GM18511 (cell line): ENCODE data around the gene CNKSR3.
A peak's percentile ranks its signal among the peaks of the same experiment; 100 is the strongest.
"Not testable (repeated sequence)": the region's sequence is repeated elsewhere in the genome, so short reads cannot be mapped to it uniquely, and the experiment has no call there.

Experiments used
- ATAC-seq: cut with Tn5 transposase; IDR thresholded peaks from one replicate; pipeline ENCODE4 v1.9.1; 2021; ENCODE audit warnings: mild to moderate bottlenecking, moderate library complexity; ENCODE audit not compliant: unreplicated experiment

CNKSR3 gene

GRCh38 chr6:154529957-154530356 lies 19.5 kb upstream of the CNKSR3 start:
- ATAC-seq = no peak

- ATAC-seq = no peak
Measured at GRCh38 chr6:154528310-154528915, 17.9 kb upstream of the CNKSR3 start.

- no peak for ATAC-seq
Measured at GRCh38 chr6:154526996-154527395, 16.5 kb upstream of the CNKSR3 start.

- no peak for ATAC-seq
Measured at GRCh38 chr6:154522576-154522975, 12.1 kb upstream of the CNKSR3 start.

- ATAC-seq = no peak
Measured at GRCh38 chr6:154521412-154521811, 10.9 kb upstream of the CNKSR3 start.

- no peak for ATAC-seq
Measured at GRCh38 chr6:154520280-154520679, 9.8 kb upstream of the CNKSR3 start.

GRCh38 chr6:154518396-154518795 lies 7.9 kb upstream of the CNKSR3 start:
- ATAC-seq = no peak

GRCh38 chr6:154516276-154516675 lies 5.8 kb upstream of the CNKSR3 start:
- no peak for ATAC-seq

- ATAC-seq = no peak
Measured at GRCh38 chr6:154515826-154516225, 5.3 kb upstream of the CNKSR3 start.

GRCh38 chr6:154515076-154515475 lies 4.6 kb upstream of the CNKSR3 start:
- not testable (repeated sequence) for ATAC-seq

- no peak for ATAC-seq
Measured at GRCh38 chr6:154514481-154514880, 4.0 kb upstream of the CNKSR3 start.

- ATAC-seq = no peak
Measured at GRCh38 chr6:154513601-154514320, 3.3 kb upstream of the CNKSR3 start.

- ATAC-seq = no peak
Measured at GRCh38 chr6:154512201-154512600, 1.7 kb upstream of the CNKSR3 start.

- ATAC-seq = no peak
Measured at GRCh38 chr6:154511791-154512190, 1.3 kb upstream of the CNKSR3 start.

- peak; percentile 32 for ATAC-seq
Measured at GRCh38 chr6:154509421-154510143, 903 bp downstream of the CNKSR3 start.

- no peak for ATAC-seq
Measured at GRCh38 chr6:154508573-154509375, 1.7 kb downstream of the CNKSR3 start.

GRCh38 chr6:154506991-154507898 lies 3.2 kb downstream of the CNKSR3 start:
- no peak for ATAC-seq

- no peak for ATAC-seq
Measured at GRCh38 chr6:154506582-154506981, 3.9 kb downstream of the CNKSR3 start.

- ATAC-seq = no peak
Measured at GRCh38 chr6:154506108-154506507, 4.4 kb downstream of the CNKSR3 start.

- ATAC-seq = no peak
Measured at GRCh38 chr6:154504865-154505449, 5.5 kb downstream of the CNKSR3 start.
